Upper lobe of left lung (tissue), 6 donors: Measurements from ENCODE around the gene LIPA. TPM values are rescaled to one million over a fixed set of nuclear protein-coding genes. Genes with fewer than 3 reads are reported as not detected.
A peak's percentile ranks its signal among the peaks of the same experiment; 100 is the strongest.

Source experiments
- ATAC-seq, 2 donors: fragments of 200-7000 bp; cut with Tn5 transposase; one replicate each; pipeline ENCODE4 v1.9.1; 2022; ENCODE audit warnings: mild to moderate bottlenecking in 2 of 2, moderate library complexity in 2 of 2; ENCODE audit not compliant: low FRiP score in 2 of 2
- DNase-seq, 2 donors: peaks; one replicate each; pipeline ENCODE4 v3.0.0-alpha.2; 2019 to 2020
- H3K27ac ChIP-seq, 4 donors: fragments of 200-600 bp; sonication (generic); one replicate each; pipeline ENCODE4 v1.5.1; 2016 to 2019
- H3K27me3 ChIP-seq, 4 donors: fragments of 200-600 bp; sonication (generic); one replicate each; pipeline ENCODE4 v1.5.1; 2017 to 2019
- H3K36me3 ChIP-seq, 4 donors: fragments of 200-600 bp; sonication (generic); one replicate each; pipeline ENCODE4 v1.5.1; 2016 to 2019
- H3K4me1 ChIP-seq, 4 donors: fragments of 200-600 bp; sonication (generic); one replicate each; pipeline ENCODE4 v1.5.1; 2018 to 2019
- H3K4me3 ChIP-seq, 4 donors: fragments of 200-600 bp; sonication (generic); one replicate each; pipeline ENCODE4 v1.5.1; 2017 to 2019; ENCODE audit warnings: mild to moderate bottlenecking in 2 of 4, moderate library complexity in 1 of 4
- H3K9me3 ChIP-seq, 4 donors: fragments of 200-600 bp; sonication (generic); one replicate each; pipeline ENCODE4 v1.5.1; 2018 to 2019
- CTCF ChIP-seq, 6 experiments: fragments of 450-650 bp in 4 of 6; fragments of 200-600 bp in 2 of 6; sonication (generic) in 2 of 6; IDR thresholded peaks; one replicate each; pipeline ENCODE4 v1.5.1; 2016 to 2019; ENCODE audit warnings: antibody characterized with exemption in 6 of 6
- EP300 ChIP-seq, 4 donors: sonication (generic); formaldehyde crosslinking; IDR thresholded peaks; one replicate each; pipeline ENCODE4 v1.5.1; 2017; ENCODE audit warnings: antibody characterized with exemption in 4 of 4, control low read depth in 2 of 4
- POLR2A ChIP-seq, 4 donors: fragments of 450-650 bp; IDR thresholded peaks; one replicate each; pipeline ENCODE4 v1.5.1; 2016 to 2017; ENCODE audit warnings: antibody characterized with exemption in 4 of 4, mild to moderate bottlenecking in 2 of 4
- POLR2AphosphoS5 ChIP-seq, 2 donors: sonication (generic); formaldehyde crosslinking; IDR thresholded peaks; one replicate each; pipeline ENCODE4 v1.5.1; 2017; ENCODE audit warnings: antibody characterized with exemption in 2 of 2
- WGBS, 2 donors: methylation state at CpG; one replicate each; pipeline ENCODE4 v1.1.5; 2017 to 2018; 5-methylcytosine and 5-hydroxymethylcytosine counted together
- total RNA-seq, 6 donors: library from RNA; depleted of rRNA in 4 of 6; stranded (reverse); fragments of >200 nt in 4 of 6; gene quantifications; one replicate each; pipeline versions ENCODE4 v1.1.0 to v1.2.1, GENCODE V29; 2016 to 2021
- donor health status: DM: no; HTN: no; CAD: no; lungs with moderate emphysema.
- donor health status: DM: no; HTN: yes; CAD: no; lungs with severe emphysema.

Gene LIPA
- total RNA-seq, 6 donors from 2014 or later: 28.5 to 129 (median 70.6) TPM

DNA sequence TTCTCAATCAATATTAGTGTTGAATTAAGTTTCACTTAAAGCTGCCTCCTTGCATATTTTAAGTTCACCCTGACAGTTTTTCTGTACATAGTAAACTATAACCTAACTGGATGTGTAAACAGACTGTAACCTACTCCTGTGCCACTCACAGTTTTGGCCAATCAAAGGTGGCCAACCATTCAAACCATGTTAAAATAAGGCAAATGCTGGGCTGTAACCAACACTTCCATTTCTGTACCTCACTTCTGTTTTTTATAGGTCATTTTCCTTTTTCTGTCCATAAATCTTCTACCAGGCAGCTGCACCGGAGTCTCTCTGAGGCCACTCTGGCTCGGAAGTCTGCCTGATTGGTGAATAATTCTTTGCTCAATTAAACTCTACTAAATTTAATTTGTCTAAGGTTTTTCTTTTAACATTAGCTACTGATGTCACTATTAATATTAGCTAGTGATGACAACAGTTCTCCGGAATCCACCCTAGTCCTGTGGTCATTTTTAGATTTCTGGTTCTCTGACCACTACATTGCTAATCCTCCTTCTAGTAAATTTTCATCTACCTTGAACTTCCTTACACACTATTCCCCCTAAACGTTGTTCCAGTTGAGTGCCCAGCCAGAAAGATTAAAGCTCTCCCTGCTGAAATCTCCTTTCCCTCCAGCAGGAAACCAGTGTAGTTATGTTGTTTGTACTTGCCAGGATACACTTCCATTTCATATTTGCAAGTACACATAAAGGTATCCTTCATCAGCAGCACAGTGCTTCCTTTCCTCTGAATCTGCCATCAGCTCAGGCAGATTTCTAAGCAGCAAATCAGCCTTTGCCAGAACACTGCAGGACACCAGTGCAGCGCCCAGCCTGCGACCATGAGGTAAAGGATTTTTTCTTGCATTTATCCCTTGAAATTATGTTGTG, 31.7 kb upstream of the LIPA start:
- ATAC-seq (peak; percentile 37 to 73), DNase-seq (no peak)
- peak overlapping the region; percentile 60 to 75 (median 68) for H3K27ac ChIP-seq
- H3K36me3 ChIP-seq: no peaks in the 10 kb centered on the region
- peak overlapping the region in 2 of 4 donors; percentile 20 to 21 for H3K4me3 ChIP-seq
- WGBS, 2 donors: 41 to 47% methylated on average over 6 of the region's 6 CpGs
- no peak for TF ChIP-seq POLR2A (IDR thresholded peaks at IDR 0.05)
- no peak for TF ChIP-seq EP300 (IDR thresholded peaks at IDR 0.05)
- TF ChIP-seq POLR2AphosphoS5 (IDR thresholded peaks at IDR 0.05): no peak
- no peak for TF ChIP-seq CTCF (IDR thresholded peaks at IDR 0.05)
- H3K9me3 ChIP-seq: no peaks in the 10 kb centered on the region
- H3K4me1 ChIP-seq: peaks cover 16 to 29% (median 23%) of the 10 kb centered on the region in 4 donors
- no peaks in the 10 kb centered on the region for H3K27me3 ChIP-seq

DNA sequence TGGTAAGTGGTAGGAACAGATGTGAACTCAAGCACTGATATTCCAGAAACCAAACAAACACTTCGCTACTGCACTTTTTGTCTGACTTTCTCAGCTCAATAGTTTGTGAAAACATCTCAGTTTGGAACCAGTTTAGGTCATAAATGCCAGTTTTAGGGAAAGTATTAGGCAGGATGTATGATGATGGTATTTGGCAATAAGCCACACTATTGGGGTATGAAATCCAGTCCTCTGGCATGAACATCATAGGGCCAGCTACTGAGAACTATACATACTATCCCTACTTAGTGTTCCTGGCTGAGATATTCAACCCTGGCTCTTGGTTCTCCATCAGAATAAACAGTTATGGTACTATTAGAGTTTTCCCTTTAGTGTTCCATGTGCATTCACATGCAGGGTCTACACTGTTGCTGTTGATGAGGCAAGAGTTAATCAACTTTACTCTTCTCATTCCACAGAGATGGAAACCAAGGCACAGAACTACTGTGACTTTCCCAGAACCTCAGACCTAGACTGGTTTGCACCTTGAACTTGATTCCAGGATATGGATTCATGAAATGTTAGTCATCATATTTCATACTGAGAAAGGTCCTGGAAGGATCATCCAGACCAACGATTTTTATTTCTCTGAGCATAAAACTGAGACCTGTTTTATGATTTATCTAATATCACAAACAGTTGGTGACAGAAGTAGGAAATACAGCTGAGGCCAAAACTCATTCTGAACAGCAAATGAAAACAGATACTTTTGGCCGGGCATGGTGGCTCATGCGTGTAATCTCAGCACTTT, 30.2 kb upstream of the LIPA start:
- 80 to 85% methylated on average over 4 of the region's 4 CpGs for WGBS, 2 donors
- Histone ChIP-seq H3K36me3 (no peaks in the 10 kb centered on the region), H3K9me3 (no peaks in the 10 kb centered on the region), H3K4me3 (no peak overlapping the region), H3K27me3 (no peaks in the 10 kb centered on the region), H3K27ac (no peak overlapping the region), H3K4me1 (peaks cover 24 to 41% (median 33%) of the 10 kb centered on the region in 4 donors)
- no peak for DNase-seq
- no peak for ATAC-seq
- TF ChIP-seq POLR2A (IDR thresholded peaks at IDR 0.05): no peak
- TF ChIP-seq CTCF (IDR thresholded peaks at IDR 0.05): no peak
- TF ChIP-seq EP300 (IDR thresholded peaks at IDR 0.05): no peak
- TF ChIP-seq POLR2AphosphoS5 (IDR thresholded peaks at IDR 0.05): no peak

GRCh38 chr10:89280508-89280907, 28.9 kb upstream of the LIPA start:
- H3K27ac ChIP-seq: peak overlapping the region in 1 of 4 donors; percentile 20
- no peaks in the 10 kb centered on the region for H3K27me3 ChIP-seq
- no peaks in the 10 kb centered on the region for H3K36me3 ChIP-seq
- DNase-seq (no peak), ATAC-seq (no peak)
- peaks cover 24 to 42% (median 33%) of the 10 kb centered on the region in 4 donors for H3K4me1 ChIP-seq
- no peaks in the 10 kb centered on the region for H3K9me3 ChIP-seq
- no peak for TF ChIP-seq POLR2A (IDR thresholded peaks at IDR 0.05)
- TF ChIP-seq CTCF (IDR thresholded peaks at IDR 0.05): no peak
- no peak for TF ChIP-seq EP300 (IDR thresholded peaks at IDR 0.05)
- TF ChIP-seq POLR2AphosphoS5 (IDR thresholded peaks at IDR 0.05): no peak
- WGBS, 2 donors: 93 to 97% methylated on average over 3 of the region's 3 CpGs
- H3K4me3 ChIP-seq: no peak overlapping the region

GRCh38 chr10:89279421-89279869, 27.9 kb upstream of the LIPA start:
- Histone ChIP-seq H3K4me1 (peaks cover 28 to 47% (median 35%) of the 10 kb centered on the region in 4 donors), H3K9me3 (no peaks in the 10 kb centered on the region), H3K27me3 (no peaks in the 10 kb centered on the region), H3K36me3 (no peaks in the 10 kb centered on the region), H3K4me3 (no peak overlapping the region), H3K27ac (peak overlapping the region in 3 of 4 donors; percentile 7 to 55 (median 41))
- WGBS, 2 donors: 21 to 23% methylated on average over 1 of the region's 1 CpG
- ATAC-seq (no peak), DNase-seq (no peak)
- TF ChIP-seq EP300 (IDR thresholded peaks at IDR 0.05): no peak
- TF ChIP-seq POLR2AphosphoS5 (IDR thresholded peaks at IDR 0.05): no peak
- TF ChIP-seq POLR2A (IDR thresholded peaks at IDR 0.05): no peak
- TF ChIP-seq CTCF (IDR thresholded peaks at IDR 0.05): no peak
